A549 (cell line): ENCODE data around the gene TMEM255A.

ENCODE experiments used
- CTCF ChIP-seq: fragments of >200 bp; sonication (Bioruptor Twin); formaldehyde crosslinking; IDR thresholded peaks from 3 replicates; pipeline ENCODE4 v1.5.1; 2016
- JUN ChIP-seq, 2 experiments: fragments of >200 bp; sonication (Bioruptor Twin); formaldehyde crosslinking; IDR thresholded peaks; 2 replicates in 1 of 2; 3 replicates in 1 of 2; pipeline ENCODE4 v1.6.1; 2016 to 2017
- POLR2A ChIP-seq: IDR thresholded peaks from 2 replicates; pipeline ENCODE4 v1.6.1; 2012; ENCODE audit warnings: mild to moderate bottlenecking, low read length
- SREBF2 ChIP-seq: fragments of 450-650 bp; IDR thresholded peaks from 2 replicates; pipeline ENCODE4 v1.6.1; 2014; ENCODE audit warnings: mild to moderate bottlenecking, moderate library complexity
- USF2 ChIP-seq: fragments of 450-650 bp; IDR thresholded peaks from 2 replicates; pipeline ENCODE4 v1.6.1; 2014; ENCODE audit warnings: antibody characterized with exemption

GRCh38 chrX:120228187-120228908 is 82.9 kb downstream of the TMEM255A start:
- TF ChIP-seq POLR2A (no peak), JUN (IDR thresholded peaks at IDR 0.05) (no peak), SREBF2 (no peak), CTCF (no peak), USF2 (no peak)
